Activated CD4-positive, alpha-beta T cell treated with anti-CD3 and anti-CD28 coated beads for 36 hours (primary cell): ENCODE data around the gene EPGN. TPM values are rescaled to one million over a fixed set of nuclear protein-coding genes. Genes with fewer than 3 reads are reported as not detected.

ENCODE experiments used
- ATAC-seq: fragments of 200-7000 bp; cut with Tn5 transposase; one replicate; pipeline ENCODE4 v1.10.0; 2021; ENCODE audit warnings: mild to moderate bottlenecking, moderate library complexity
- CTCF ChIA-PET: fragments of 350-600 bp; sonication (Branson Sonifier 250); formaldehyde crosslinking; loops from one replicate; lab custom pipeline; 2021; ENCODE audit warnings: antibody characterized with exemption; lab: Charles Lee
- POLR2A ChIA-PET: fragments of 350-600 bp; sonication (Branson Sonifier 250); formaldehyde crosslinking; loops from one replicate; lab custom pipeline; 2021; ENCODE audit warnings: antibody characterized with exemption, inconsistent platforms; lab: Charles Lee
- DNase-seq: peaks from one replicate; pipeline ENCODE4 v3.0.0-alpha.2; 2020
- H3K27ac Mint-ChIP-seq: one replicate; pipeline ENCODE4 v1.8.0; 2021; ENCODE audit warnings: mixed read lengths
- H3K27me3 Mint-ChIP-seq: one replicate; pipeline ENCODE4 v1.8.0; 2021; ENCODE audit warnings: mixed read lengths
- H3K36me3 Mint-ChIP-seq: one replicate; pipeline ENCODE4 v1.8.0; 2021; ENCODE audit warnings: low read depth, mixed read lengths
- H3K4me1 Mint-ChIP-seq: one replicate; pipeline ENCODE4 v1.8.0; 2021; ENCODE audit warnings: mixed read lengths
- H3K4me3 Mint-ChIP-seq: one replicate; pipeline ENCODE4 v1.8.0; 2021; ENCODE audit warnings: mild to moderate bottlenecking, moderate library complexity, mixed read lengths
- H3K9me3 Mint-ChIP-seq: one replicate; pipeline ENCODE4 v1.8.0; 2021; ENCODE audit warnings: low read depth, mixed read lengths
- intact Hi-C, 2 experiments: fragments of 100-400 bp; cut with DNase I in 1 of 2; cut with micrococcal nuclease in 1 of 2; formaldehyde crosslinking; loops; one replicate each; pipeline versions ENCODE4 v1.14.2 to v1.15.1; 2022 to 2024; cut with DNase I, micrococcal nuclease
- total RNA-seq, 2 experiments: library from RNA; stranded (reverse); gene quantifications; one replicate each; pipeline ENCODE4 v1.2.3, GENCODE V29; 2021

The EPGN gene
- total RNA-seq, 2 experiments from 2014 or later, result 0.14 TPM; not detected in 1

GRCh38 chr4:74284053-74284452, 24.2 kb upstream of the EPGN start:
- intact Hi-C loops, result no loop called here
- Mint-ChIP-seq H3K9me3 (no peaks in the 10 kb centered on the region), H3K27ac (no peak overlapping the region), H3K4me3 (no peak overlapping the region), H3K36me3 (peaks cover 6% of the 10 kb centered on the region), H3K27me3 (no peaks in the 10 kb centered on the region), H3K4me1 (no peaks in the 10 kb centered on the region)
- ATAC-seq, result no peak
- ChIA-PET CTCF (interaction anchor here (1.2 kb wide), 1 partner anchor 13 kb away, joined by 3 read pairs; no protein-coding TSS in a partner anchor), POLR2A (no interaction called here)
- DNase-seq, result no peak

GRCh38 chr4:74287164-74287563, 21.1 kb upstream of the EPGN start:
- Mint-ChIP-seq H3K9me3 (no peaks in the 10 kb centered on the region), H3K36me3 (peaks cover 4% of the 10 kb centered on the region), H3K4me1 (no peaks in the 10 kb centered on the region), H3K27me3 (no peaks in the 10 kb centered on the region), H3K4me3 (no peak overlapping the region), H3K27ac (no peak overlapping the region)
- CTCF ChIA-PET, result no interaction called here
- intact Hi-C loops, result no loop called here
- no peak for ATAC-seq
- DNase-seq, result no peak
- POLR2A ChIA-PET, result no interaction called here

DNA sequence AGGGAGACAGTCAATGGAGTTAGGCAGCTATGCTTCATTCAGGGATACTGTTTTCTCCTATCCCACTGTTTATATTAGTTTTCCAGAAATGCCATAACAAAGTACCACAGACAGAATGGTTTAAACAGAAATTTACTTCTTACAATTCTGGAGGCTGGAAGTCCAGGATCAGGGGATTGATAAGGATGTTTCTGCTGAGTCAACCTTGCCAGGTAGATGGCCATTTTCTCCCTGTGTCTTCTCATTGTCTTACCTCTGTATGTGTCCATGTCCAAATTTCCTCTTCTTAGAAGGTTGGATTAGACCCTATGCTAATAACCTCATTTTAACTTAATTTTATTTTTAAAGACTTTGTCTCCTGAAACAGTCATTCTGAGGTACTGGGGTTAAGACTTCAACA, 20.5 kb upstream of the EPGN start:
- DNase-seq (no peak), ATAC-seq (no peak)
- peaks cover 4% of the 10 kb centered on the region for H3K36me3 Mint-ChIP-seq
- H3K4me1 Mint-ChIP-seq, result no peaks in the 10 kb centered on the region
- H3K27ac Mint-ChIP-seq, result no peak overlapping the region
- POLR2A ChIA-PET, result no interaction called here
- intact Hi-C loops, result no loop called here
- H3K27me3 Mint-ChIP-seq, result no peaks in the 10 kb centered on the region
- H3K9me3 Mint-ChIP-seq, result no peaks in the 10 kb centered on the region
- CTCF ChIA-PET, result no interaction called here
- no peak overlapping the region for H3K4me3 Mint-ChIP-seq

- no peaks in the 10 kb centered on the region for H3K9me3 Mint-ChIP-seq
- H3K36me3 Mint-ChIP-seq, result no peaks in the 10 kb centered on the region
- no peak overlapping the region for H3K27ac Mint-ChIP-seq
- POLR2A ChIA-PET, result no interaction called here
- CTCF ChIA-PET, result no interaction called here
- no peaks in the 10 kb centered on the region for H3K4me1 Mint-ChIP-seq
- DNase-seq, result no peak
- H3K4me3 Mint-ChIP-seq, result no peak overlapping the region
- no peak for ATAC-seq
- intact Hi-C loops, result no loop called here
- H3K27me3 Mint-ChIP-seq, result no peaks in the 10 kb centered on the region
Measured at GRCh38 chr4:74291471-74291870, 16.8 kb upstream of the EPGN start.

DNA sequence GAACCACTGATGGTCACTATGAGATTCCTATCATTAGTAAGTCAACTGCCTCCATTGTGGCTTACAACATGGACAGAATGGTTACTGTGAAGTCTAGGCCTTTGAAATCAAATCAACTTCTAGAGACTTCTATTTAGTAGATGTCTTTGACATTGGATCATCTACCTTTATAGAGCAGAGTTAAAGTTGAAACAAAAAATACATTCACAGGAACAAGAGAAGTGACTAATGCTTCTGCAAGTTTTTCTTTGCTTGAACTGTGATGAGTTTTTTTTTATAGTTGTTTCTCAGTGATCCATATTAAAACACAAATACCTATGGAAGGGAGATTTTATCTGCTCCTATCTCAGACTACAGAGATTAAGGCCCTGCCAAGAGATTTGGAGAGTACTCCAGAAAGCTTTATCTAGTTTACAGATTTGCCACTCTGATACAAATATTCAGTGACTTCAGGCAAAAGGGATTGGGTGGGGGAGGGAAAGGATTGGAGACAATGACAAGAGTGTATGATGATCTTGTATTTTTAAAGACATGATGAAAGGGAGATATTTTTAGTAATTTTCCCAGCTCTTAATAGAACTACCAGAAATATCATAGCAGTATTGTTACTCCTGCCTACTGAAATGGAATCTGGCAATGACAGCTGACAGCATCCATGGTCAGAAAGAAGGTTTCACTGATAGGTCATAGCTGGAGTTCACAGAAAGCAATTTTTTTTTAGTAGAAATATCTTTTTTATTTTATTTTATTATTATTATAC, 16.0 kb upstream of the EPGN start:
- Mint-ChIP-seq H3K36me3 (no peaks in the 10 kb centered on the region), H3K27ac (no peak overlapping the region), H3K4me3 (no peak overlapping the region), H3K27me3 (no peaks in the 10 kb centered on the region), H3K9me3 (no peaks in the 10 kb centered on the region), H3K4me1 (no peaks in the 10 kb centered on the region)
- DNase-seq, result no peak
- intact Hi-C loops, result no loop called here
- ChIA-PET POLR2A (no interaction called here), CTCF (no interaction called here)
- no peak for ATAC-seq

DNA sequence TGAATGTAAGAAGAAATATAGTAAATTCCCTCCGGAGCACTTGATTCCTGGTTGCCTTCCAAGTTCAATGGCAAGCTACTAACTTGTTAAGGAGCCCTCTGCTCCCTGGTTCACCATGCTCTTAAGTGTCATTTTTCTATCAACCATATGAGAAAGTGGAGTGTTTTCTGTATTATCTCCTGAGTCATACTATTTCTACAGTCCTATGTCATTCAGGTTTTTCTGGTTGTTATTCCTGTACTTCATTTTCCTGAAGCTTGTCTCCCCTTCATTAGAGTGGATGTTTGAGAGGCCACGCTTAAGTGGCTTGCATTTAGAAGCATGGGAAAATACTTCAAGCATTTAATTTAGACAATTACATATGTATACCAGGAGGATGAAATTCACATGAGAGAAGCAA, 14.7 kb upstream of the EPGN start:
- no peaks in the 10 kb centered on the region for H3K4me1 Mint-ChIP-seq
- H3K36me3 Mint-ChIP-seq, result no peaks in the 10 kb centered on the region
- H3K4me3 Mint-ChIP-seq, result no peak overlapping the region
- DNase-seq, result no peak
- intact Hi-C loops, result no loop called here
- no peaks in the 10 kb centered on the region for H3K9me3 Mint-ChIP-seq
- H3K27me3 Mint-ChIP-seq, result no peaks in the 10 kb centered on the region
- no peak overlapping the region for H3K27ac Mint-ChIP-seq
- POLR2A ChIA-PET, result no interaction called here
- ATAC-seq, result no peak
- CTCF ChIA-PET, result no interaction called here

- POLR2A ChIA-PET, result no interaction called here
Measured at GRCh38 chr4:74294681-74295080, 13.6 kb upstream of the EPGN start.

GRCh38 chr4:74297539-74297938, 10.7 kb upstream of the EPGN start:
- H3K27ac Mint-ChIP-seq, result no peak overlapping the region
- ATAC-seq (no peak), DNase-seq (no peak)
- no peaks in the 10 kb centered on the region for H3K4me1 Mint-ChIP-seq
- no peaks in the 10 kb centered on the region for H3K9me3 Mint-ChIP-seq
- ChIA-PET CTCF (interaction anchor here (1.6 kb wide), 1 partner anchor 14 kb away, joined by 3 read pairs; no protein-coding TSS in a partner anchor), POLR2A (no interaction called here)
- H3K4me3 Mint-ChIP-seq, result no peak overlapping the region
- intact Hi-C loops, result no loop called here
- H3K36me3 Mint-ChIP-seq, result no peaks in the 10 kb centered on the region
- H3K27me3 Mint-ChIP-seq, result no peaks in the 10 kb centered on the region

More at GRCh38 chr4:74294681-74295080, 13.6 kb upstream of the EPGN start:
- Mint-ChIP-seq H3K4me1 (no peaks in the 10 kb centered on the region), H3K27ac (no peak overlapping the region), H3K36me3 (no peaks in the 10 kb centered on the region), H3K9me3 (no peaks in the 10 kb centered on the region), H3K27me3 (no peaks in the 10 kb centered on the region), H3K4me3 (no peak overlapping the region)
- no peak for DNase-seq
- CTCF ChIA-PET, result no interaction called here
- intact Hi-C loops, result no loop called here
- no peak for ATAC-seq

GRCh38 chr4:74304095-74304625, 4.1 kb upstream of the EPGN start:
- Mint-ChIP-seq H3K4me1 (peaks cover 10% of the 10 kb centered on the region), H3K4me3 (no peak overlapping the region), H3K27ac (no peak overlapping the region), H3K27me3 (no peaks in the 10 kb centered on the region), H3K9me3 (no peaks in the 10 kb centered on the region), H3K36me3 (no peaks in the 10 kb centered on the region)
- ChIA-PET CTCF (interaction anchor here (0.8 to 1.1 kb wide), 4 partner anchors 76 to 462 kb away, joined by 3 read pairs; no protein-coding TSS in a partner anchor), POLR2A (interaction anchor here (0.7 kb wide), 1 partner anchor 10 kb away, joined by 4 read pairs; no protein-coding TSS in a partner anchor)
- DNase-seq (no peak), ATAC-seq (no peak)
- intact Hi-C loops, result no loop called here

GRCh38 chr4:74305000-74305399, 3.3 kb upstream of the EPGN start:
- no peak for DNase-seq
- intact Hi-C loops, result no loop called here

DNA sequence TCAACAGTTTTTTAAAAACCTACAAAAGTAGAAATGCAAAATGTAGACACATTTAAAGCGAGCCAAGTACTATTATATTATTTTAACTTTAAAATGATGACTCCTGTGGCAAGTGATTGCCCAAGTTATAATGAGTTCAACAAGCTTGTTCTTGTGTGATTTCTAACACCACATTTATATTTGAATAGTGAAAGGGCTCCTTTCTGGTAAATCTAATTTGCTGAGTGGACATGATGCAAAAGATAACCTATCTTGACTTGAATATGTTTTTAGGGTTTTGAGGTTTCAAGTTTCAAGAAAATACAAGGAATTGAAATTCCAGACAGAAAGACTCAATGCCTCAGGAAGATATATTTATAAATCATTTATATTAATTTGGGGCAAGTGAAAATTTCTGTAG, 1.1 kb upstream of the EPGN start:
- ChIA-PET CTCF (interaction anchor here (1.2 to 2.1 kb wide), 4 partner anchors 30 to 368 kb away, joined by 3 to 5 read pairs (median 4); no protein-coding TSS in a partner anchor), POLR2A (no interaction called here)
- Mint-ChIP-seq H3K27me3 (no peaks in the 10 kb centered on the region), H3K4me1 (peaks cover 14% of the 10 kb centered on the region), H3K36me3 (no peaks in the 10 kb centered on the region), H3K9me3 (no peaks in the 10 kb centered on the region), H3K4me3 (no peak overlapping the region), H3K27ac (no peak overlapping the region)
- ATAC-seq (no peak), DNase-seq (no peak)
- intact Hi-C loops, result no loop called here

More at GRCh38 chr4:74305000-74305399, 3.3 kb upstream of the EPGN start:
- no peaks in the 10 kb centered on the region for H3K27me3 Mint-ChIP-seq
- no peak overlapping the region for H3K4me3 Mint-ChIP-seq
- CTCF ChIA-PET, result interaction anchor here (0.8 to 1.5 kb wide), 2 partner anchors 9 to 461 kb away, joined by 3 to 5 read pairs; no protein-coding TSS in a partner anchor
- no peak for ATAC-seq
- H3K27ac Mint-ChIP-seq, result no peak overlapping the region
- H3K9me3 Mint-ChIP-seq, result no peaks in the 10 kb centered on the region
- POLR2A ChIA-PET, result interaction anchor here (0.7 kb wide), 1 partner anchor 9 kb away, joined by 4 read pairs; no protein-coding TSS in a partner anchor
- H3K36me3 Mint-ChIP-seq, result no peaks in the 10 kb centered on the region
- peaks cover 14% of the 10 kb centered on the region for H3K4me1 Mint-ChIP-seq

DNA sequence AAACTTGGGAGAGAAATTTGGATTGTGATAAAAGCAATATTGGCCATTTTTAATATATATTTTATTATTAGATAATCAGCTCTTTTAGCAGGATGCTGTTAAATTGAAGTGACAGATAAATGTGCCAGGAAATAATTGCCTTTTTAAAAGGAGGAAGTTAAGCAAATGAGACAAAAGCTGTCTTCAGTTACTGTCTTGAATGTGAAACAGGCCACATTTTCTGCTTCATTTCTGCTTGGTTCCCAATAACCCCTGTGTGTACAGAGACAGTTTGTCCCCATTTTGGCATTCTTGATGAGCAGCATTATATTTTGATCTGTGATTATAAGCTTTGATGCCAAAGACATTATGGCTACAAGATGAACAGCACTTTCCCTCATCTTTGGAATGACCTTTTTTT, 953 bp downstream of the EPGN start:
- no peaks in the 10 kb centered on the region for H3K9me3 Mint-ChIP-seq
- ChIA-PET POLR2A (no interaction called here), CTCF (interaction anchor here (0.7 to 1.5 kb wide), 4 partner anchors 79 to 384 kb away, joined by 4 read pairs; no protein-coding TSS in a partner anchor)
- H3K36me3 Mint-ChIP-seq, result no peaks in the 10 kb centered on the region
- no peak for DNase-seq
- H3K27me3 Mint-ChIP-seq, result no peaks in the 10 kb centered on the region
- no peak for ATAC-seq
- no peak overlapping the region for H3K4me3 Mint-ChIP-seq
- H3K27ac Mint-ChIP-seq, result no peak overlapping the region
- intact Hi-C loops, result no loop called here
- peaks cover 14% of the 10 kb centered on the region for H3K4me1 Mint-ChIP-seq
